K562 (cell line): Measurements from ENCODE around the gene SPSB1. TPM values are rescaled to one million over a fixed set of nuclear protein-coding genes. Genes with fewer than 3 reads are reported as not detected.

ENCODE experiments used
- ATAC-seq: fragments of 200-7000 bp; cut with Tn5 transposase; 3 replicates; pipeline ENCODE4 v1.9.1; 2020; ENCODE audit warnings: moderate library complexity
- BruUV-seq: library from RNA; stranded (reverse); fragments of 400-500 nt; replicated peaks from 2 replicates; lab custom pipeline; 2021; lab: Mats Ljungman, UMichigan
- CTCF ChIA-PET: fragments of 300-600 bp; formaldehyde crosslinking; extraction: SDS; loops from one replicate; lab custom pipeline; 2021; ENCODE audit warnings: low intra/inter-chr PET ratio; lab: Yijun Ruan, JAX
- POLR2A ChIA-PET: fragments of 300-600, 350-650 bp; sonication (Branson Sonifier 250); formaldehyde crosslinking; extraction: SDS; loops from one replicate; lab custom pipeline; 2021; ENCODE audit warnings: antibody characterized with exemption, inconsistent platforms; lab: Yijun Ruan, JAX
- DNase-seq, 4 experiments: peaks; one replicate each; pipeline versions ENCODE4 v3.0.0 to v3.0.0-alpha.2; 2011 to 2018; ENCODE audit warnings: low spot score in 3 of 4, mixed read lengths in 3 of 4; ENCODE audit errors: extremely low read depth in 1 of 4
- FAIRE-seq: peaks from 2 replicates; lab custom pipeline; 2011; peaks lifted over from hg19 to GRCh38; lab: Jason Lieb, UNC
- H2AFZ ChIP-seq: 2 replicates; pipeline ENCODE4 v1.6.0; 2011; ENCODE audit warnings: low read depth, low read length, control low read depth, inconsistent platforms
- H3K27ac ChIP-seq: fragments of 200-600 bp; 3 replicates; pipeline ENCODE4 v1.8.0; 2011; ENCODE audit warnings: low read depth, mild to moderate bottlenecking, control low read depth, inconsistent platforms, low read length, moderate library complexity, mixed read lengths; ENCODE audit errors: extremely low read depth
- H3K27me3 ChIP-seq, 2 experiments: fragments of 300-600 bp in 1 of 2; 2 replicates in 1 of 2; 3 replicates in 1 of 2; pipeline versions ENCODE4 v1.6.0 to v1.8.0; 2011; ENCODE audit warnings: inconsistent platforms in 2 of 2, low read length in 2 of 2, mild to moderate bottlenecking in 1 of 2, mixed read lengths in 1 of 2, moderate library complexity in 1 of 2; ENCODE audit not compliant: control insufficient read depth in 2 of 2, insufficient read depth in 2 of 2
- H3K36me3 ChIP-seq: fragments of 300-600 bp; 3 replicates; pipeline ENCODE4 v1.8.0; 2011; ENCODE audit warnings: mild to moderate bottlenecking, low read length, inconsistent platforms; ENCODE audit not compliant: control insufficient read depth, insufficient read depth
- H3K4me1 ChIP-seq, 2 experiments: fragments of 200-600 bp in 1 of 2; replicated peaks in 1 of 2; 2 replicates in 1 of 2; 3 replicates in 1 of 2; pipeline versions ENCODE4 v1.5.1 to v1.8.0; 2011; ENCODE audit warnings: inconsistent platforms in 2 of 2, low read length in 2 of 2, mild to moderate bottlenecking in 1 of 2, mixed read lengths in 1 of 2, moderate library complexity in 1 of 2; ENCODE audit not compliant: control insufficient read depth in 2 of 2, insufficient read depth in 2 of 2
- H3K4me2 ChIP-seq: 2 replicates; pipeline ENCODE4 v1.6.1; 2011; ENCODE audit warnings: low read length, control low read depth, inconsistent platforms, mixed read lengths; ENCODE audit not compliant: insufficient read depth
- H3K4me3 ChIP-seq: fragments of 200-600 bp; sonication (generic), shearing (Covaris generic); 2 replicates; pipeline ENCODE4 v1.5.1; 2016; ENCODE audit warnings: control low read depth, inconsistent platforms
- H3K79me2 ChIP-seq: fragments of 200-600 bp; 3 replicates; pipeline ENCODE4 v1.8.0; 2011; ENCODE audit warnings: low read length, inconsistent platforms; ENCODE audit not compliant: control insufficient read depth, insufficient read depth
- H3K9ac ChIP-seq, 2 experiments: 2 replicates each; pipeline versions ENCODE4 v1.6.0 to v1.6.1; 2011; ENCODE audit warnings: low read depth in 2 of 2, low read length in 2 of 2, control low read depth in 1 of 2, inconsistent platforms in 1 of 2, mild to moderate bottlenecking in 1 of 2, mixed read lengths in 1 of 2; ENCODE audit not compliant: insufficient read depth in 1 of 2
- H3K9me1 ChIP-seq: one replicate; pipeline ENCODE4 v1.6.0; 2011; ENCODE audit warnings: inconsistent platforms, mild to moderate bottlenecking, low read length, moderate library complexity; ENCODE audit not compliant: control insufficient read depth, insufficient read depth
- H3K9me3 ChIP-seq: replicated peaks from 2 replicates; pipeline ENCODE4 v1.5.1; 2011; ENCODE audit warnings: low read depth, low read length, inconsistent platforms; ENCODE audit not compliant: control insufficient read depth, insufficient read depth
- H4K20me1 ChIP-seq: replicated peaks from 2 replicates; pipeline ENCODE4 v1.6.1; 2011; ENCODE audit warnings: low read length, inconsistent platforms, mixed read lengths; ENCODE audit not compliant: control insufficient read depth, insufficient read depth
- ELF2 ChIP-seq: fragments of 250-450 bp; sonication (Bioruptor Pico); IDR thresholded peaks from 2 replicates; pipeline ENCODE4 v1.5.0; 2021; ENCODE audit warnings: mild to moderate bottlenecking
- PKNOX1 ChIP-seq: fragments of 450-650 bp; IDR thresholded peaks from 2 replicates; pipeline ENCODE4 v1.6.1; 2016
- TCF7L2 ChIP-seq: fragments of 150-350 bp; IDR thresholded peaks from 2 replicates; pipeline ENCODE4 v1.6.1; 2016; ENCODE audit warnings: low read depth, mild to moderate bottlenecking, low read length, moderate library complexity
- TRIM25 ChIP-seq: fragments of 450-650 bp; IDR thresholded peaks from 2 replicates; pipeline ENCODE4 v1.7.0; 2016; ENCODE audit warnings: borderline replicate concordance
- XRCC3 ChIP-seq: fragments of 450-650 bp; IDR thresholded peaks from 2 replicates; pipeline ENCODE4 v1.6.1; 2017; ENCODE audit warnings: mild to moderate bottlenecking, moderate library complexity
- ZNF175 ChIP-seq: fragments of 200-800 bp; sonication (Bioruptor generic); IDR thresholded peaks from 2 replicates; pipeline ENCODE4 v1.6.1; 2016; ENCODE audit warnings: low read depth, mild to moderate bottlenecking, missing genetic modification characterization, missing compliant biosample characterization
- WGBS: fragments of 100-300 bp; shearing (Covaris generic); methylation state at CpG from one replicate; pipeline ENCODE4 v1.1.6; 2016; ENCODE audit warnings: low coverage, mixed read lengths; ENCODE audit not compliant: insufficient coverage; ENCODE audit errors: missing lambda C conversion rate; 5-methylcytosine and 5-hydroxymethylcytosine counted together
- in situ Hi-C: fragments of 300-500 bp; cut with MboI; formaldehyde crosslinking; loops from 4 replicates; pipeline ENCODE4 v1.15.0; 2018; ENCODE audit warnings: inconsistent platforms, mixed read lengths
- intact Hi-C: fragments of 100-400 bp; cut with micrococcal nuclease; formaldehyde crosslinking; loops from 2 replicates; pipeline ENCODE4 v1.14.2; 2022
- polyA plus RNA-seq, 8 experiments: library from polyadenylated mRNA; depleted of rRNA in 4 of 8; stranded (reverse) in 5 of 8; unstranded in 3 of 8; fragments of >200 nt; fragmentation: Nextera tagmentation in 2 of 8; fragmentation: Illumina TruSeq in 1 of 8; extraction: Ambion mirVana in 2 of 8; extraction: Trizol in 1 of 8; gene quantifications; 2 replicates each; pipeline versions ENCODE4 v1.2.1 to v1.2.3, GENCODE V29; 2011 to 2014; ENCODE audit warnings: inconsistent platforms in 1 of 8, missing spikeins in 1 of 8
- total RNA-seq, 7 experiments: library from RNA; depleted of rRNA in 6 of 7; stranded (reverse); fragments of >200 nt in 6 of 7; fragmentation: Illumina TruSeq in 2 of 7; extraction: Trizol in 2 of 7; gene quantifications; 2 replicates each; pipeline versions ENCODE4 v1.2.1 to v1.2.3, GENCODE V29; 2011 to 2021; ENCODE audit warnings: low replicate concordance in 1 of 7
- TF ChIP-seq, protein P1 (sequence below), 2 experiments: fragments of 450-650 bp; IDR thresholded peaks; 2 replicates each; pipeline ENCODE4 v1.6.1; 2016
- TF ChIP-seq, protein P2 (sequence below), 2 experiments: IDR thresholded peaks in 1 of 2; conservative IDR thresholded peaks in 1 of 2; 2 replicates each; pipeline ENCODE4 v1.6.1; 2016; ENCODE audit warnings: low read depth in 2 of 2, mild to moderate bottlenecking in 1 of 2, missing compliant biosample characterization in 1 of 2, missing genetic modification characterization in 1 of 2, moderate library complexity in 1 of 2

SPSB1 gene
- total and polyA plus RNA-seq, 9 of the 15 experiments (the other 6 are each of a cell fraction or from before 2014, with no cell fraction given): 0.06 to 0.35 (median 0.14) TPM; not detected in 6

GRCh38 chr1:9309080-9309479 is 16.4 kb downstream of the SPSB1 start:
- no peaks in the 10 kb centered on the region for H3K36me3 ChIP-seq
- no peak overlapping the region for H3K9ac ChIP-seq
- intact Hi-C loops: no loop called here
- DNase-seq: no peak
- no peaks in the 10 kb centered on the region for H3K79me2 ChIP-seq
- ATAC-seq: no peak
- no peak overlapping the region for H2AFZ ChIP-seq
- H3K4me1 ChIP-seq: peaks cover 0 to 3% of the 10 kb centered on the region in 2 experiments; a peak in 3 of 5 replicates
- no peak overlapping the region for H3K4me3 ChIP-seq
- POLR2A ChIA-PET: interaction anchor here (0.6 to 1.5 kb wide), 2 partner anchors 12 to 199 kb away, joined by 4 to 5 read pairs; no protein-coding TSS in a partner anchor
- no TSS peak for BruUV-seq
- H3K27ac ChIP-seq: no peak overlapping the region
- CTCF ChIA-PET: no interaction called here
- no peaks in the 10 kb centered on the region for H3K9me3 ChIP-seq
- H3K9me1 ChIP-seq: no peaks in the 10 kb centered on the region
- H3K27me3 ChIP-seq: peaks cover 59 to 93% of the 10 kb centered on the region in 2 experiments
- FAIRE-seq: no peak
- TF ChIP-seq TCF7L2 (no peak), XRCC3 (no peak), ELF2 (CRISPR knock-in tag) (no peak), ZNF175 (CRISPR knock-in tag) (no peak), PKNOX1 (peak; percentile 49), TRIM25 (no peak)
- TF ChIP-seq, protein P1, sequence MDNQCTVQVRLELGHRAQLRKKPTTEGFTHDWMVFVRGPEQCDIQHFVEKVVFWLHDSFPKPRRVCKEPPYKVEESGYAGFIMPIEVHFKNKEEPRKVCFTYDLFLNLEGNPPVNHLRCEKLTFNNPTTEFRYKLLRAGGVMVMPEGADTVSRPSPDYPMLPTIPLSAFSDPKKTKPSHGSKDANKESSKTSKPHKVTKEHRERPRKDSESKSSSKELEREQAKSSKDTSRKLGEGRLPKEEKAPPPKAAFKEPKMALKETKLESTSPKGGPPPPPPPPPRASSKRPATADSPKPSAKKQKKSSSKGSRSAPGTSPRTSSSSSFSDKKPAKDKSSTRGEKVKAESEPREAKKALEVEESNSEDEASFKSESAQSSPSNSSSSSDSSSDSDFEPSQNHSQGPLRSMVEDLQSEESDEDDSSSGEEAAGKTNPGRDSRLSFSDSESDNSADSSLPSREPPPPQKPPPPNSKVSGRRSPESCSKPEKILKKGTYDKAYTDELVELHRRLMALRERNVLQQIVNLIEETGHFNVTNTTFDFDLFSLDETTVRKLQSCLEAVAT (IDR thresholded peaks at IDR 0.05): no peak
- TF ChIP-seq, protein P2, sequence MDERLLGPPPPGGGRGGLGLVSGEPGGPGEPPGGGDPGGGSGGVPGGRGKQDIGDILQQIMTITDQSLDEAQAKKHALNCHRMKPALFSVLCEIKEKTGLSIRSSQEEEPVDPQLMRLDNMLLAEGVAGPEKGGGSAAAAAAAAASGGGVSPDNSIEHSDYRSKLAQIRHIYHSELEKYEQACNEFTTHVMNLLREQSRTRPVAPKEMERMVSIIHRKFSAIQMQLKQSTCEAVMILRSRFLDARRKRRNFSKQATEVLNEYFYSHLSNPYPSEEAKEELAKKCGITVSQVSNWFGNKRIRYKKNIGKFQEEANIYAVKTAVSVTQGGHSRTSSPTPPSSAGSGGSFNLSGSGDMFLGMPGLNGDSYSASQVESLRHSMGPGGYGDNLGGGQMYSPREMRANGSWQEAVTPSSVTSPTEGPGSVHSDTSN (CRISPR knock-in tag; IDR thresholded peaks at IDR 0.05; ENCODE audit: low read depth): no peak
- TF ChIP-seq, protein P2 (tag; conservative IDR thresholded peaks at IDR 0.05; ENCODE audit: low read depth): peak; percentile 40; the same call in 1 of the 2 replicates
- TF ChIP-seq, all 486 proteins: peak for 2
- no peak overlapping the region for H3K4me2 ChIP-seq
- in situ Hi-C loops: no loop called here
- WGBS: 0% methylated on average over 8 of the region's 8 CpGs
- H4K20me1 ChIP-seq: peaks cover 22% of the 10 kb centered on the region
